ENCODE results near the gene TPSB2. TPM values are rescaled to one million over a fixed set of nuclear protein-coding genes. Genes with fewer than 3 reads are reported as not detected.

The TPSB2 gene
- total and polyA plus RNA-seq, 2 donors (not counting 1 experiment from before 2014, with no cell fraction given): not detected

GRCh38 chr16:1210461-1210860, 19.5 kb downstream of the TPSB2 start:
- Histone ChIP-seq H3K4me1 (ENCODE audit: control insufficient read depth, extremely low read depth, insufficient read depth, low read length) (no peaks in the 10 kb centered on the region), H3K36me3 (ENCODE audit: control insufficient read depth, insufficient read depth, low read length) (no peaks in the 10 kb centered on the region), H2AFZ (ENCODE audit: low read length) (no peak overlapping the region), H3K27ac (ENCODE audit: insufficient read depth, low read length) (no peak overlapping the region), H4K20me1 (ENCODE audit: control insufficient read depth, extremely low read depth, insufficient read depth, low read length) (no peaks in the 10 kb centered on the region), H3K4me3 (replicated peaks in 1 of 4; ENCODE audit: control extremely low read depth in 1 of 4, insufficient read depth in 1 of 4, low read depth in 3 of 4, low read length in 4 of 4) (no peak overlapping the region), H3K9ac (ENCODE audit: insufficient read depth, low read length) (no peak overlapping the region), H3K9me3 (ENCODE audit: control insufficient read depth, insufficient read depth, low read depth, low read length) (no peaks in the 10 kb centered on the region), H3K27me3 (ENCODE audit: control insufficient read depth, insufficient read depth, low read length) (no peaks in the 10 kb centered on the region), H3K79me2 (ENCODE audit: control insufficient read depth, insufficient read depth, low read length) (no peaks in the 10 kb centered on the region), H3K4me2 (ENCODE audit: extremely low read depth, insufficient read depth, low read length) (no peak overlapping the region)
- DNase-seq (ENCODE audit: low read depth in 2 of 2): no peak
- TF ChIP-seq EZH2 (IDR thresholded peaks at IDR 0.05; ENCODE audit: low read length, missing control alignments): no peak
- TF ChIP-seq, protein P1, sequence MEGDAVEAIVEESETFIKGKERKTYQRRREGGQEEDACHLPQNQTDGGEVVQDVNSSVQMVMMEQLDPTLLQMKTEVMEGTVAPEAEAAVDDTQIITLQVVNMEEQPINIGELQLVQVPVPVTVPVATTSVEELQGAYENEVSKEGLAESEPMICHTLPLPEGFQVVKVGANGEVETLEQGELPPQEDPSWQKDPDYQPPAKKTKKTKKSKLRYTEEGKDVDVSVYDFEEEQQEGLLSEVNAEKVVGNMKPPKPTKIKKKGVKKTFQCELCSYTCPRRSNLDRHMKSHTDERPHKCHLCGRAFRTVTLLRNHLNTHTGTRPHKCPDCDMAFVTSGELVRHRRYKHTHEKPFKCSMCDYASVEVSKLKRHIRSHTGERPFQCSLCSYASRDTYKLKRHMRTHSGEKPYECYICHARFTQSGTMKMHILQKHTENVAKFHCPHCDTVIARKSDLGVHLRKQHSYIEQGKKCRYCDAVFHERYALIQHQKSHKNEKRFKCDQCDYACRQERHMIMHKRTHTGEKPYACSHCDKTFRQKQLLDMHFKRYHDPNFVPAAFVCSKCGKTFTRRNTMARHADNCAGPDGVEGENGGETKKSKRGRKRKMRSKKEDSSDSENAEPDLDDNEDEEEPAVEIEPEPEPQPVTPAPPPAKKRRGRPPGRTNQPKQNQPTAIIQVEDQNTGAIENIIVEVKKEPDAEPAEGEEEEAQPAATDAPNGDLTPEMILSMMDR (conservative IDR thresholded peaks at IDR 0.05 in 1 of 2, IDR thresholded peaks at IDR 0.05 in 1 of 2; ENCODE audit: low read depth in 1 of 2, low read length in 2 of 2): no peak

- no peak overlapping the region for H3K4me3 ChIP-seq (replicated peaks in 1 of 4; ENCODE audit: control extremely low read depth in 1 of 4, insufficient read depth in 1 of 4, low read depth in 3 of 4, low read length in 4 of 4)
These were observed 20.9 kb downstream of the TPSB2 start for GRCh38 chr16:1209081-1209480.

GRCh38 chr16:1208239-1208830, 21.6 kb downstream of the TPSB2 start:
- no peak for TF ChIP-seq EZH2 (IDR thresholded peaks at IDR 0.05; ENCODE audit: low read length, missing control alignments)
- TF ChIP-seq, protein P1 (conservative IDR thresholded peaks at IDR 0.05 in 1 of 2, IDR thresholded peaks at IDR 0.05 in 1 of 2; ENCODE audit: low read depth in 1 of 2, low read length in 2 of 2): no peak
- no peak for DNase-seq (ENCODE audit: low read depth in 2 of 2)
- H3K9ac ChIP-seq (ENCODE audit: insufficient read depth, low read length): no peak overlapping the region
- no peaks in the 10 kb centered on the region for H3K4me1 ChIP-seq (ENCODE audit: control insufficient read depth, extremely low read depth, insufficient read depth, low read length)
- no peak overlapping the region for H3K4me2 ChIP-seq (ENCODE audit: extremely low read depth, insufficient read depth, low read length)
- H3K36me3 ChIP-seq (ENCODE audit: control insufficient read depth, insufficient read depth, low read length): no peaks in the 10 kb centered on the region
- no peak overlapping the region for H2AFZ ChIP-seq (ENCODE audit: low read length)
- no peak overlapping the region for H3K27ac ChIP-seq (ENCODE audit: insufficient read depth, low read length)
- no peak overlapping the region for H3K4me3 ChIP-seq (replicated peaks in 1 of 4; ENCODE audit: control extremely low read depth in 1 of 4, insufficient read depth in 1 of 4, low read depth in 3 of 4, low read length in 4 of 4)
- no peaks in the 10 kb centered on the region for H3K79me2 ChIP-seq (ENCODE audit: control insufficient read depth, insufficient read depth, low read length)
- H3K9me3 ChIP-seq (ENCODE audit: control insufficient read depth, insufficient read depth, low read depth, low read length): no peaks in the 10 kb centered on the region
- H3K27me3 ChIP-seq (ENCODE audit: control insufficient read depth, insufficient read depth, low read length): no peaks in the 10 kb centered on the region
- H4K20me1 ChIP-seq (ENCODE audit: control insufficient read depth, extremely low read depth, insufficient read depth, low read length): no peaks in the 10 kb centered on the region

More at GRCh38 chr16:1209081-1209480, 20.9 kb downstream of the TPSB2 start:
- no peaks in the 10 kb centered on the region for H3K36me3 ChIP-seq (ENCODE audit: control insufficient read depth, insufficient read depth, low read length)
- H3K79me2 ChIP-seq (ENCODE audit: control insufficient read depth, insufficient read depth, low read length): no peaks in the 10 kb centered on the region
- no peak overlapping the region for H2AFZ ChIP-seq (ENCODE audit: low read length)
- no peak overlapping the region for H3K27ac ChIP-seq (ENCODE audit: insufficient read depth, low read length)
- no peaks in the 10 kb centered on the region for H4K20me1 ChIP-seq (ENCODE audit: control insufficient read depth, extremely low read depth, insufficient read depth, low read length)
- TF ChIP-seq, protein P1 (conservative IDR thresholded peaks at IDR 0.05 in 1 of 2, IDR thresholded peaks at IDR 0.05 in 1 of 2; ENCODE audit: low read depth in 1 of 2, low read length in 2 of 2): no peak
- no peak for TF ChIP-seq EZH2 (IDR thresholded peaks at IDR 0.05; ENCODE audit: low read length, missing control alignments)
- no peaks in the 10 kb centered on the region for H3K9me3 ChIP-seq (ENCODE audit: control insufficient read depth, insufficient read depth, low read depth, low read length)
- no peak overlapping the region for H3K9ac ChIP-seq (ENCODE audit: insufficient read depth, low read length)
- DNase-seq (ENCODE audit: low read depth in 2 of 2): no peak
- no peaks in the 10 kb centered on the region for H3K4me1 ChIP-seq (ENCODE audit: control insufficient read depth, extremely low read depth, insufficient read depth, low read length)
- no peak overlapping the region for H3K4me2 ChIP-seq (ENCODE audit: extremely low read depth, insufficient read depth, low read length)
- H3K27me3 ChIP-seq (ENCODE audit: control insufficient read depth, insufficient read depth, low read length): no peaks in the 10 kb centered on the region

All from fibroblast of lung (primary cell).